ENCODE measurements around the gene TNIP2.

TNIP2 gene

DNA sequence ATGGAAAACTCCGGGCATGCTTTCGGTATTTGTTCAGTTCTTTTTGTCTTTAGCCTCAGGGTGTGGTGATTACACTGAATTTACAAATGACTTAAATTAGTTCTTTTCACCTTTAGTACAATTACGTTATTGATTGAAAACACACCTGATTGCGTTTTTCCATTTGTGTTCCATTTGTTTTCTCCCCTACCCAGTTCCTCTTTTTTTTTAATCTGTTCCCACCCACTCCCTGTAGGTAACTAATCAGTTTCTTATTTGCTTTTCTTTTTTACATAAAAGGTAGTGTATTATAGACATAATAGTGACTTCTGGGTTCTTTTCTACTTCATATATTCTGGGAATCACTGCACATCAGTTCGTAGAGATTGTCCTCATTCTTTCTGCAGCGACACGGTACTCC is 53.4 kb downstream of the TNIP2 start:
- DNase-seq = no peak
- TF ChIP-seq EZH2 (optimal IDR thresholded peaks at IDR 0.05; ENCODE audit: low read depth, low read length) (no peak), EZH2phosphoT487 (IDR thresholded peaks at IDR 0.05; ENCODE audit: low read length) (no peak)
- TF ChIP-seq, protein P1, sequence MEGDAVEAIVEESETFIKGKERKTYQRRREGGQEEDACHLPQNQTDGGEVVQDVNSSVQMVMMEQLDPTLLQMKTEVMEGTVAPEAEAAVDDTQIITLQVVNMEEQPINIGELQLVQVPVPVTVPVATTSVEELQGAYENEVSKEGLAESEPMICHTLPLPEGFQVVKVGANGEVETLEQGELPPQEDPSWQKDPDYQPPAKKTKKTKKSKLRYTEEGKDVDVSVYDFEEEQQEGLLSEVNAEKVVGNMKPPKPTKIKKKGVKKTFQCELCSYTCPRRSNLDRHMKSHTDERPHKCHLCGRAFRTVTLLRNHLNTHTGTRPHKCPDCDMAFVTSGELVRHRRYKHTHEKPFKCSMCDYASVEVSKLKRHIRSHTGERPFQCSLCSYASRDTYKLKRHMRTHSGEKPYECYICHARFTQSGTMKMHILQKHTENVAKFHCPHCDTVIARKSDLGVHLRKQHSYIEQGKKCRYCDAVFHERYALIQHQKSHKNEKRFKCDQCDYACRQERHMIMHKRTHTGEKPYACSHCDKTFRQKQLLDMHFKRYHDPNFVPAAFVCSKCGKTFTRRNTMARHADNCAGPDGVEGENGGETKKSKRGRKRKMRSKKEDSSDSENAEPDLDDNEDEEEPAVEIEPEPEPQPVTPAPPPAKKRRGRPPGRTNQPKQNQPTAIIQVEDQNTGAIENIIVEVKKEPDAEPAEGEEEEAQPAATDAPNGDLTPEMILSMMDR (IDR thresholded peaks at IDR 0.05; ENCODE audit: low read length) = no peak
- H3F3A ChIP-seq (ENCODE audit: insufficient read depth, low read length) = no peaks in the 10 kb centered on the region
- H3K27me3 ChIP-seq (replicated peaks; ENCODE audit: insufficient read depth, low read length) = no peaks in the 10 kb centered on the region
- no peak overlapping the region for H3K4me2 ChIP-seq (ENCODE audit: low read depth, low read length)
- H3K9ac ChIP-seq (ENCODE audit: low read length) = no peak overlapping the region
- no peaks in the 10 kb centered on the region for H3K9me2 ChIP-seq (replicated peaks; ENCODE audit: insufficient read depth, low read length)
- H3K79me2 ChIP-seq (ENCODE audit: low read length) = peaks cover 5% of the 10 kb centered on the region
- no peaks in the 10 kb centered on the region for H4K20me1 ChIP-seq (ENCODE audit: insufficient read depth, low read length)
- H3K4me3 ChIP-seq (ENCODE audit: low read length) = no peak overlapping the region
- H3K27ac ChIP-seq (ENCODE audit: low read length) = no peak overlapping the region
- H3K4me1 ChIP-seq (ENCODE audit: low read length) = no peaks in the 10 kb centered on the region
- H3K9me3 ChIP-seq (replicated peaks; ENCODE audit: insufficient read depth, low read length) = no peaks in the 10 kb centered on the region
- no peaks in the 10 kb centered on the region for H3K36me3 ChIP-seq (replicated peaks; ENCODE audit: insufficient read depth, low read length)
- no peak overlapping the region for H2AFZ ChIP-seq (ENCODE audit: low read length)

DNA sequence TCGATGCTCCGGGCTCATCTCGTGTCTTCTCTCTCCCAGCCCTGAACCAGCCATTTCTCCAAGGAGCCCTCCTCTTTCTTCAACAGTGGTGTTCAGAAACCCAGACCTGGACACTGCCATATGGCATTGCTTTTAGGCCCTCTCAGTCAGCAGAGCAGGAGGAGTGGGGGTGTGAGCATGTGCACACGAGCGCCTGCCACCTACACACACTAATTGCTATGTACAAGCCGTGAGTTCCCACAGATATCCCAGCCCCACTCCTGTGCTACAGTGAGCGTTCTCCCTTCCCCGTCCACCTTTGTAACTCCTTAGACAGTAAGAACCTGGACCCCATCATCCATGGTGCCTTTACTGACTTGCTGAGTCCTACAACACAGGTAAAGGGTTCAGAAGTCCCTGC is 53.8 kb downstream of the TNIP2 start:
- Histone ChIP-seq H3K79me2 (ENCODE audit: low read length) (peaks cover 9% of the 10 kb centered on the region), H3K9me3 (replicated peaks; ENCODE audit: insufficient read depth, low read length) (no peaks in the 10 kb centered on the region), H3K4me3 (ENCODE audit: low read length) (no peak overlapping the region), H3K9ac (ENCODE audit: low read length) (no peak overlapping the region), H3K4me2 (ENCODE audit: low read depth, low read length) (no peak overlapping the region), H3K36me3 (replicated peaks; ENCODE audit: insufficient read depth, low read length) (no peaks in the 10 kb centered on the region), H3K27me3 (replicated peaks; ENCODE audit: insufficient read depth, low read length) (no peaks in the 10 kb centered on the region), H4K20me1 (ENCODE audit: insufficient read depth, low read length) (no peaks in the 10 kb centered on the region), H3K9me2 (replicated peaks; ENCODE audit: insufficient read depth, low read length) (no peaks in the 10 kb centered on the region), H2AFZ (ENCODE audit: low read length) (no peak overlapping the region), H3F3A (ENCODE audit: insufficient read depth, low read length) (no peaks in the 10 kb centered on the region), H3K4me1 (ENCODE audit: low read length) (peaks cover 2% of the 10 kb centered on the region), H3K27ac (ENCODE audit: low read length) (no peak overlapping the region)
- TF ChIP-seq, protein P1 (IDR thresholded peaks at IDR 0.05; ENCODE audit: low read length) = no peak
- TF ChIP-seq EZH2 (optimal IDR thresholded peaks at IDR 0.05; ENCODE audit: low read depth, low read length) (no peak), EZH2phosphoT487 (IDR thresholded peaks at IDR 0.05; ENCODE audit: low read length) (no peak)
- no peak for DNase-seq

DNA sequence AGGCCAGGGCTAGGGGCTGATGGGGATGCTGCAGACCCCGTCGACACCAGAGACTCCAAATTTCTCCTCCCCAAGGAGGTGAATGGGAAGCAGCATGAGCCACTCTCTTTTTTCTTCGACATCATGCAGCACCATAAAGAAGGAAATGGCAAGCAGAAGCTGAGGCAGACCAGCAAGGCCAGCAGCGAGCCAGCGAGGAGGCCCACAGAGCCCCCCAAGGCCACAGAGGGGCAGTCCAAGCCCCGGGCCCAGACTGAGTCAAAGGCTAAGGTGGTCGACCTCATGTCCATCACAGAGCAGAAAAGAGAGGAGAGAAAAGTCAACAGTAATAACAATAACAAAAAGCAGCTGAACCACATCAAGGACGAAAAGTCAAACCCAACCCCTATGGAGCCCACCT is 56.1 kb downstream of the TNIP2 start:
- Histone ChIP-seq H3K27me3 (replicated peaks; ENCODE audit: insufficient read depth, low read length) (no peaks in the 10 kb centered on the region), H3K27ac (ENCODE audit: low read length) (no peak overlapping the region), H3K4me1 (ENCODE audit: low read length) (peaks cover 17% of the 10 kb centered on the region), H3K9me3 (replicated peaks; ENCODE audit: insufficient read depth, low read length) (no peaks in the 10 kb centered on the region), H3F3A (ENCODE audit: insufficient read depth, low read length) (peaks cover 12% of the 10 kb centered on the region), H3K9me2 (replicated peaks; ENCODE audit: insufficient read depth, low read length) (no peaks in the 10 kb centered on the region), H2AFZ (ENCODE audit: low read length) (no peak overlapping the region), H3K36me3 (replicated peaks; ENCODE audit: insufficient read depth, low read length) (0 out of 2 replicates have a peak, but pooled peaks cover 3% of the 10 kb centered on the region), H4K20me1 (ENCODE audit: insufficient read depth, low read length) (peaks cover 3% of the 10 kb centered on the region; the same call in 1 of the 2 replicates), H3K4me2 (ENCODE audit: low read depth, low read length) (no peak overlapping the region), H3K79me2 (ENCODE audit: low read length) (peaks cover 13% of the 10 kb centered on the region), H3K4me3 (ENCODE audit: low read length) (no peak overlapping the region), H3K9ac (ENCODE audit: low read length) (no peak overlapping the region)
- no peak for DNase-seq
- TF ChIP-seq EZH2 (optimal IDR thresholded peaks at IDR 0.05; ENCODE audit: low read depth, low read length) = no peak
- TF ChIP-seq, protein P1 (IDR thresholded peaks at IDR 0.05; ENCODE audit: low read length) = no peak
- TF ChIP-seq EZH2phosphoT487 (IDR thresholded peaks at IDR 0.05; ENCODE audit: low read length) = no peak

Measured in MM.1S (cell line).